GM12878 (cell line): ENCODE measurements around the gene NEK5. TPM values are rescaled to one million over a fixed set of nuclear protein-coding genes. Genes with fewer than 3 reads are reported as not detected.
A peak's percentile ranks its signal among the peaks of the same experiment; 100 is the strongest.

Experiments
- CBX5 ChIP-seq: sonication (generic); IDR thresholded peaks from 2 replicates; pipeline ENCODE4 v1.6.1; 2016; ENCODE audit warnings: low read depth, moderate library complexity, mild to moderate bottlenecking, inconsistent platforms
- EZH2 ChIP-seq: IDR thresholded peaks from 2 replicates; pipeline ENCODE4 v1.6.1; 2012; ENCODE audit warnings: low read depth, mild to moderate bottlenecking, control low read depth, inconsistent platforms, low read length, borderline replicate concordance; ENCODE audit not compliant: control insufficient read depth
- FOXK2 ChIP-seq: fragments of 450-650 bp; IDR thresholded peaks from 2 replicates; pipeline ENCODE4 v1.6.1; 2017; ENCODE audit warnings: mild to moderate bottlenecking, moderate library complexity
- FOXM1 ChIP-seq: IDR thresholded peaks from 2 replicates; pipeline ENCODE4 v1.6.1; 2012; ENCODE audit warnings: low read depth, mild to moderate bottlenecking, inconsistent platforms, low read length, moderate library complexity
- GABPA ChIP-seq: IDR thresholded peaks from 2 replicates; pipeline ENCODE4 v1.6.1; 2014; ENCODE audit warnings: antibody characterized with exemption, low read depth, mild to moderate bottlenecking, inconsistent platforms
- KAT2A ChIP-seq: conservative IDR thresholded peaks from 2 replicates; pipeline ENCODE4 v1.6.1; 2011; ENCODE audit warnings: low read depth, low read length; ENCODE audit not compliant: control insufficient read depth
- KLF5 ChIP-seq: fragments of 450-650 bp; IDR thresholded peaks from 2 replicates; pipeline ENCODE4 v1.6.1; 2014; ENCODE audit warnings: mild to moderate bottlenecking; ENCODE audit not compliant: partially characterized antibody
- LARP7 ChIP-seq: fragments of 450-650 bp; IDR thresholded peaks from 2 replicates; pipeline ENCODE4 v1.6.1; 2017; ENCODE audit warnings: mild to moderate bottlenecking
- NFXL1 ChIP-seq: fragments of 450-650 bp; IDR thresholded peaks from 2 replicates; pipeline ENCODE4 v1.6.1; 2017; ENCODE audit warnings: antibody characterized with exemption, mild to moderate bottlenecking, borderline replicate concordance
- NR2C2 ChIP-seq: IDR thresholded peaks from 2 replicates; pipeline ENCODE4 v1.6.1; 2011; ENCODE audit warnings: borderline replicate concordance, low read depth; ENCODE audit not compliant: control insufficient read depth, insufficient read length
- NR2F1 ChIP-seq: fragments of 450-650 bp; conservative IDR thresholded peaks from 2 replicates; pipeline ENCODE4 v1.6.1; 2017; ENCODE audit warnings: mild to moderate bottlenecking
- RB1 ChIP-seq: fragments of 450-650 bp; formaldehyde crosslinking; IDR thresholded peaks from 2 replicates; pipeline ENCODE4 v1.6.1; 2017; ENCODE audit warnings: mild to moderate bottlenecking, borderline replicate concordance
- SIN3A ChIP-seq: IDR thresholded peaks from 2 replicates; pipeline ENCODE4 v1.6.1; 2012; ENCODE audit warnings: low read depth, low read length, improper control_type of control experiment
- SMAD1 ChIP-seq: fragments of 450-650 bp; IDR thresholded peaks from 2 replicates; pipeline ENCODE4 v1.6.1; 2018; ENCODE audit warnings: mild to moderate bottlenecking, low read depth; ENCODE audit not compliant: partially characterized antibody
- STAT3 ChIP-seq: IDR thresholded peaks from 2 replicates; pipeline ENCODE4 v1.6.1; 2011; ENCODE audit warnings: low read depth, low read length, improper control_type of control experiment
- YBX1 ChIP-seq: fragments of 450-650 bp; IDR thresholded peaks from 2 replicates; pipeline ENCODE4 v1.6.1; 2016; ENCODE audit warnings: antibody characterized with exemption
- YY1 ChIP-seq: IDR thresholded peaks from 2 replicates; pipeline ENCODE4 v1.6.1; 2011; ENCODE audit warnings: low read depth, mild to moderate bottlenecking, low read length
- polyA plus RNA-seq, 11 experiments: library from polyadenylated mRNA; depleted of rRNA in 4 of 11; unstranded in 6 of 11; stranded (reverse) in 5 of 11; fragments of >200 nt; fragmentation: Nextera tagmentation in 4 of 11; fragmentation: Illumina TruSeq in 1 of 11; extraction: Ambion mirVana in 4 of 11; extraction: Trizol in 1 of 11; gene quantifications; 1 replicate in 1 of 11; 2 replicates in 10 of 11; pipeline versions ENCODE4 v1.2.1 to v1.2.3, GENCODE V29; 2011 to 2016; ENCODE audit warnings: inconsistent platforms in 2 of 11, missing spikeins in 2 of 11, low read depth in 1 of 11
- total RNA-seq, 4 experiments: library from RNA; depleted of rRNA in 3 of 4; stranded (reverse); fragments of >200 nt in 3 of 4; fragmentation: Illumina TruSeq in 1 of 4; extraction: Trizol in 1 of 4; gene quantifications; 2 replicates each; pipeline versions ENCODE4 v1.2.1 to v1.2.3, GENCODE V29; 2013 to 2021
- TF ChIP-seq, protein P1 (sequence below): fragments of 450-650 bp; IDR thresholded peaks from 2 replicates; pipeline ENCODE4 v1.6.1; 2018; ENCODE audit warnings: mild to moderate bottlenecking, low read depth, moderate library complexity; ENCODE audit not compliant: partially characterized antibody
- TF ChIP-seq, protein P2 (sequence below): IDR thresholded peaks from 2 replicates; pipeline ENCODE4 v1.6.1; 2012; ENCODE audit warnings: improper control_type of control experiment, low read depth, low read length; ENCODE audit not compliant: insufficient replicate concordance
- TF ChIP-seq, protein P3 (sequence below): IDR thresholded peaks from 2 replicates; pipeline ENCODE4 v1.6.1; 2011; ENCODE audit warnings: borderline replicate concordance, low read depth, mild to moderate bottlenecking, moderate library complexity, mixed read lengths, low read length; ENCODE audit not compliant: insufficient read depth; ENCODE audit errors: extremely low read length

NEK5 gene
- total and polyA plus RNA-seq, 10 of the 15 experiments (the other 5 are each of a cell fraction or from before 2014, with no cell fraction given), result 0.04 to 0.32 (median 0.20) TPM; not detected in 6

DNA sequence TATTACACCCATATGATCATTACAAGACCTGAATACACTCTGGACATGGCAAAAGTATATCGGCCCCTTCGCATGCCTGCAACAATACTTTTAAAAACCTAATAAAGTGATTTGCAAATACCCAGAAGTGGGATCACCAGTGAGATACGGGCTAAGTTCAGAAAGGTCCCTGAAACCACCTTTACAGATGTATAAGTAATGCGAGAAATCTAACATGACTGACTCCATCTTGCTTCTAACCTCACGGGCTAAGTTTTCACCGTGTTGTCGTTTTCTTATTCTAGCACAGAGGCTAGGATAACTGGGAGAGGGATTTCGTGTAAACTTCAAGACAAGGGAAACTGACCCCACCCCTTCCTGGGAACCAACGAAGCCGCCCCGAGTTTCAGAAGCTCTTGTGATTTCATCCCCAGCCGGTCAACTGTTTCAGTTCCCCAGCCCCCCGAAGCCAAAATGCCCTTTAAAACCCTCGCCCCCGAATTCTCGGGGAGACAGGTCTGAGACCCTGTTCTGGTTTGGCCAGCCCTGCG is 29.8 kb upstream of the NEK5 start (continued):
- TF ChIP-seq, protein P1, sequence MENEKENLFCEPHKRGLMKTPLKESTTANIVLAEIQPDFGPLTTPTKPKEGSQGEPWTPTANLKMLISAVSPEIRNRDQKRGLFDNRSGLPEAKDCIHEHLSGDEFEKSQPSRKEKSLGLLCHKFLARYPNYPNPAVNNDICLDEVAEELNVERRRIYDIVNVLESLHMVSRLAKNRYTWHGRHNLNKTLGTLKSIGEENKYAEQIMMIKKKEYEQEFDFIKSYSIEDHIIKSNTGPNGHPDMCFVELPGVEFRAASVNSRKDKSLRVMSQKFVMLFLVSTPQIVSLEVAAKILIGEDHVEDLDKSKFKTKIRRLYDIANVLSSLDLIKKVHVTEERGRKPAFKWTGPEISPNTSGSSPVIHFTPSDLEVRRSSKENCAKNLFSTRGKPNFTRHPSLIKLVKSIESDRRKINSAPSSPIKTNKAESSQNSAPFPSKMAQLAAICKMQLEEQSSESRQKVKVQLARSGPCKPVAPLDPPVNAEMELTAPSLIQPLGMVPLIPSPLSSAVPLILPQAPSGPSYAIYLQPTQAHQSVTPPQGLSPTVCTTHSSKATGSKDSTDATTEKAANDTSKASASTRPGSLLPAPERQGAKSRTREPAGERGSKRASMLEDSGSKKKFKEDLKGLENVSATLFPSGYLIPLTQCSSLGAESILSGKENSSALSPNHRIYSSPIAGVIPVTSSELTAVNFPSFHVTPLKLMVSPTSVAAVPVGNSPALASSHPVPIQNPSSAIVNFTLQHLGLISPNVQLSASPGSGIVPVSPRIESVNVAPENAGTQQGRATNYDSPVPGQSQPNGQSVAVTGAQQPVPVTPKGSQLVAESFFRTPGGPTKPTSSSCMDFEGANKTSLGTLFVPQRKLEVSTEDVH, result no peak
- TF ChIP-seq FOXM1, result no peak
- TF ChIP-seq, protein P2, sequence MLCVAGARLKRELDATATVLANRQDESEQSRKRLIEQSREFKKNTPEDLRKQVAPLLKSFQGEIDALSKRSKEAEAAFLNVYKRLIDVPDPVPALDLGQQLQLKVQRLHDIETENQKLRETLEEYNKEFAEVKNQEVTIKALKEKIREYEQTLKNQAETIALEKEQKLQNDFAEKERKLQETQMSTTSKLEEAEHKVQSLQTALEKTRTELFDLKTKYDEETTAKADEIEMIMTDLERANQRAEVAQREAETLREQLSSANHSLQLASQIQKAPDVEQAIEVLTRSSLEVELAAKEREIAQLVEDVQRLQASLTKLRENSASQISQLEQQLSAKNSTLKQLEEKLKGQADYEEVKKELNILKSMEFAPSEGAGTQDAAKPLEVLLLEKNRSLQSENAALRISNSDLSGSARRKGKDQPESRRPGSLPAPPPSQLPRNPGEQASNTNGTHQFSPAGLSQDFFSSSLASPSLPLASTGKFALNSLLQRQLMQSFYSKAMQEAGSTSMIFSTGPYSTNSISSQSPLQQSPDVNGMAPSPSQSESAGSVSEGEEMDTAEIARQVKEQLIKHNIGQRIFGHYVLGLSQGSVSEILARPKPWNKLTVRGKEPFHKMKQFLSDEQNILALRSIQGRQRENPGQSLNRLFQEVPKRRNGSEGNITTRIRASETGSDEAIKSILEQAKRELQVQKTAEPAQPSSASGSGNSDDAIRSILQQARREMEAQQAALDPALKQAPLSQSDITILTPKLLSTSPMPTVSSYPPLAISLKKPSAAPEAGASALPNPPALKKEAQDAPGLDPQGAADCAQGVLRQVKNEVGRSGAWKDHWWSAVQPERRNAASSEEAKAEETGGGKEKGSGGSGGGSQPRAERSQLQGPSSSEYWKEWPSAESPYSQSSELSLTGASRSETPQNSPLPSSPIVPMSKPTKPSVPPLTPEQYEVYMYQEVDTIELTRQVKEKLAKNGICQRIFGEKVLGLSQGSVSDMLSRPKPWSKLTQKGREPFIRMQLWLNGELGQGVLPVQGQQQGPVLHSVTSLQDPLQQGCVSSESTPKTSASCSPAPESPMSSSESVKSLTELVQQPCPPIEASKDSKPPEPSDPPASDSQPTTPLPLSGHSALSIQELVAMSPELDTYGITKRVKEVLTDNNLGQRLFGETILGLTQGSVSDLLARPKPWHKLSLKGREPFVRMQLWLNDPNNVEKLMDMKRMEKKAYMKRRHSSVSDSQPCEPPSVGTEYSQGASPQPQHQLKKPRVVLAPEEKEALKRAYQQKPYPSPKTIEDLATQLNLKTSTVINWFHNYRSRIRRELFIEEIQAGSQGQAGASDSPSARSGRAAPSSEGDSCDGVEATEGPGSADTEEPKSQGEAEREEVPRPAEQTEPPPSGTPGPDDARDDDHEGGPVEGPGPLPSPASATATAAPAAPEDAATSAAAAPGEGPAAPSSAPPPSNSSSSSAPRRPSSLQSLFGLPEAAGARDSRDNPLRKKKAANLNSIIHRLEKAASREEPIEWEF, result no peak
- no peak for TF ChIP-seq NR2F1
- no peak for TF ChIP-seq GABPA
- TF ChIP-seq KLF5, result no peak
- TF ChIP-seq YY1, result peak; percentile 35; the same call in 1 of the 2 replicates
- TF ChIP-seq NR2C2, result no peak
- TF ChIP-seq SIN3A, result no peak
- no peak for TF ChIP-seq KAT2A
- no peak for TF ChIP-seq RB1
- TF ChIP-seq CBX5, result no peak
- TF ChIP-seq EZH2, result no peak
- TF ChIP-seq, protein P3, sequence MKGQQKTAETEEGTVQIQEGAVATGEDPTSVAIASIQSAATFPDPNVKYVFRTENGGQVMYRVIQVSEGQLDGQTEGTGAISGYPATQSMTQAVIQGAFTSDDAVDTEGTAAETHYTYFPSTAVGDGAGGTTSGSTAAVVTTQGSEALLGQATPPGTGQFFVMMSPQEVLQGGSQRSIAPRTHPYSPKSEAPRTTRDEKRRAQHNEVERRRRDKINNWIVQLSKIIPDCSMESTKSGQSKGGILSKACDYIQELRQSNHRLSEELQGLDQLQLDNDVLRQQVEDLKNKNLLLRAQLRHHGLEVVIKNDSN, result no peak
- no peak for TF ChIP-seq YBX1
- TF ChIP-seq NFXL1, result no peak
- TF ChIP-seq LARP7, result no peak
- no peak for TF ChIP-seq STAT3
- TF ChIP-seq SMAD1, result no peak
- TF ChIP-seq FOXK2, result no peak
